ENCODE data around the gene APOBEC3H.

GRCh38 chr22:39133871-39134270 lies 36.8 kb downstream of the APOBEC3H start:
- TF ChIP-seq CTCF (IDR thresholded peaks at IDR 0.05) (no peak), POLR2A (IDR thresholded peaks at IDR 0.05) (no peak), POLR2AphosphoS5 (IDR thresholded peaks at IDR 0.05) (no peak), EP300 (IDR thresholded peaks at IDR 0.05) (no peak)
